Endothelial cell of umbilical vein (primary cell): ENCODE measurements around the gene XRCC4. TPM values are rescaled to one million over a fixed set of nuclear protein-coding genes. Genes with fewer than 3 reads are reported as not detected.

Experiments used
- BruUV-seq: library from RNA; stranded (reverse); fragments of 400-500 nt; replicated peaks from 2 replicates; lab custom pipeline; 2021; lab: Mats Ljungman, UMichigan
- CTCF ChIA-PET: fragments of 300-600, 350-600 bp; sonication (Branson Sonifier 250); formaldehyde crosslinking; loops from one replicate; lab custom pipeline; 2021; ENCODE audit warnings: antibody characterized with exemption, inconsistent platforms; lab: Charles Lee
- POLR2A ChIA-PET: fragments of 300-600, 350-600 bp; sonication (Branson Sonifier 250); formaldehyde crosslinking; loops from one replicate; lab custom pipeline; 2021; ENCODE audit warnings: antibody characterized with exemption, inconsistent platforms; lab: Charles Lee
- DNase-seq: peaks from one replicate; pipeline ENCODE4 v3.0.0-alpha.2; 2011; ENCODE audit warnings: low read depth, low spot score
- FAIRE-seq: peaks from 2 replicates; lab custom pipeline; 2011; peaks lifted over from hg19 to GRCh38; lab: Jason Lieb, UNC
- H2AFZ ChIP-seq: 2 replicates; pipeline ENCODE4 v1.6.0; 2012; ENCODE audit warnings: low read depth, low read length, control low read depth, inconsistent platforms
- H3K27ac ChIP-seq: 2 replicates; pipeline ENCODE4 v1.5.1; 2011; ENCODE audit warnings: low read depth, mild to moderate bottlenecking, control low read depth, low read length, moderate library complexity; ENCODE audit not compliant: insufficient read depth
- H3K27me3 ChIP-seq, 2 experiments: 2 replicates each; pipeline versions ENCODE4 v1.6.0 to v1.6.1; 2011; ENCODE audit warnings: low read length in 2 of 2, mixed read lengths in 1 of 2; ENCODE audit not compliant: control insufficient read depth in 2 of 2, insufficient read depth in 2 of 2
- H3K36me3 ChIP-seq, 2 experiments: 2 replicates in 1 of 2; 3 replicates in 1 of 2; pipeline ENCODE4 v1.5.1; 2011; ENCODE audit warnings: low read length in 2 of 2, mild to moderate bottlenecking in 1 of 2, moderate library complexity in 1 of 2; ENCODE audit not compliant: control insufficient read depth in 2 of 2, insufficient read depth in 2 of 2; ENCODE audit errors: extremely low read depth in 1 of 2
- H3K4me1 ChIP-seq: 3 replicates; pipeline ENCODE4 v1.5.1; 2011; ENCODE audit warnings: mild to moderate bottlenecking, low read length; ENCODE audit not compliant: control insufficient read depth, insufficient read depth; ENCODE audit errors: extremely low read depth
- H3K4me2 ChIP-seq: 2 replicates; pipeline ENCODE4 v1.6.1; 2011; ENCODE audit warnings: low read length, control low read depth, mixed read lengths; ENCODE audit not compliant: insufficient read depth
- H3K4me3 ChIP-seq, 3 experiments: fragments of 200-600 bp in 1 of 3; sonication (generic), shearing (Covaris generic) in 1 of 3; replicated peaks in 1 of 3; 2 replicates each; pipeline ENCODE4 v1.5.1; 2011 to 2016; ENCODE audit warnings: control low read depth in 3 of 3, low read length in 3 of 3, mild to moderate bottlenecking in 2 of 3, inconsistent platforms in 1 of 3, low read depth in 1 of 3, moderate library complexity in 1 of 3; ENCODE audit not compliant: insufficient read depth in 1 of 3
- H3K79me2 ChIP-seq: 2 replicates; pipeline ENCODE4 v1.6.0; 2012; ENCODE audit warnings: low read length, inconsistent platforms; ENCODE audit not compliant: control insufficient read depth, insufficient read depth
- H3K9ac ChIP-seq: replicated peaks from 2 replicates; pipeline ENCODE3; 2011; ENCODE audit warnings: low read length, control low read depth; ENCODE audit not compliant: insufficient read depth; ENCODE audit errors: extremely low read depth
- H3K9me1 ChIP-seq: replicated peaks from 3 replicates; pipeline ENCODE4 v1.6.0; 2011; ENCODE audit warnings: mild to moderate bottlenecking, low read length; ENCODE audit not compliant: control insufficient read depth, insufficient read depth; ENCODE audit errors: extremely low read depth
- H3K9me3 ChIP-seq: replicated peaks from 2 replicates; pipeline ENCODE4 v1.5.1; 2012; ENCODE audit warnings: low read length, inconsistent platforms; ENCODE audit not compliant: control insufficient read depth, insufficient read depth
- H4K20me1 ChIP-seq: replicated peaks from 2 replicates; pipeline ENCODE3; 2011; ENCODE audit warnings: mild to moderate bottlenecking, low read length; ENCODE audit not compliant: control insufficient read depth, insufficient read depth; ENCODE audit errors: extremely low read depth
- EZH2 ChIP-seq: IDR thresholded peaks from 2 replicates; pipeline ENCODE4 v1.6.1; 2012; ENCODE audit warnings: borderline replicate concordance, low read depth, mild to moderate bottlenecking, moderate library complexity, low read length, inconsistent platforms; ENCODE audit not compliant: severe bottlenecking
- FOS ChIP-seq: IDR thresholded peaks from 2 replicates; pipeline ENCODE4 v1.6.1; 2011; ENCODE audit warnings: mild to moderate bottlenecking, low read length, moderate library complexity, borderline replicate concordance; ENCODE audit not compliant: insufficient read depth
- GATA2 ChIP-seq: IDR thresholded peaks from 2 replicates; pipeline ENCODE4 v1.7.0; 2011; ENCODE audit warnings: low read depth, mild to moderate bottlenecking, moderate library complexity, mixed read lengths, low read length; ENCODE audit not compliant: insufficient read length, insufficient read depth
- JUN ChIP-seq: IDR thresholded peaks from 2 replicates; pipeline ENCODE4 v1.6.1; 2011; ENCODE audit warnings: borderline replicate concordance, low read depth; ENCODE audit not compliant: insufficient read length, insufficient read depth
- MAX ChIP-seq: IDR thresholded peaks from 2 replicates; pipeline ENCODE4 v1.6.1; 2011; ENCODE audit not compliant: insufficient read depth, insufficient read length
- MYC ChIP-seq: IDR thresholded peaks from one replicate; pipeline ENCODE4 v1.6.1; 2011; ENCODE audit warnings: mild to moderate bottlenecking, low read depth, low read length
- POLR2A ChIP-seq: IDR thresholded peaks from 2 replicates; pipeline ENCODE4 v1.6.1; 2012; ENCODE audit warnings: low read depth, mild to moderate bottlenecking, control low read depth, low read length
- POLR2AphosphoS5 ChIP-seq: IDR thresholded peaks from 2 replicates; pipeline ENCODE4 v1.6.1; 2012; ENCODE audit warnings: low read depth, mild to moderate bottlenecking, control low read depth, low read length, moderate library complexity; ENCODE audit not compliant: insufficient read depth
- dilution Hi-C: fragments of 300-500 bp; cut with MboI; formaldehyde crosslinking; loops from one replicate; pipeline ENCODE4 v1.15.0; 2019; ENCODE audit warnings: low sequenced_read_pairs; ENCODE audit not compliant: extremely low pct_ligation_motif_present
- intact Hi-C: fragments of 100-400 bp; cut with micrococcal nuclease; formaldehyde crosslinking; loops from one replicate; pipeline ENCODE4 v1.10.0; 2022
- polyA plus RNA-seq, 4 experiments: library from polyadenylated mRNA; depleted of rRNA in 3 of 4; stranded (reverse) in 3 of 4; unstranded in 1 of 4; fragments of >200 nt; gene quantifications; 2 replicates each; pipeline versions ENCODE4 v1.2.1 to v1.2.3, GENCODE V29; 2011 to 2012; ENCODE audit warnings: missing spikeins in 1 of 4
- total RNA-seq: library from RNA; stranded (reverse); gene quantifications from 2 replicates; pipeline ENCODE4 v1.2.3, GENCODE V29; 2021
- TF ChIP-seq, protein P1 (sequence below), 2 donors: IDR thresholded peaks; 1 replicate in 1 of 2; 2 replicates in 1 of 2; pipeline ENCODE4 v1.5.1; 2011; ENCODE audit warnings: low read length in 2 of 2, mild to moderate bottlenecking in 2 of 2, moderate library complexity in 2 of 2, control low read depth in 1 of 2, inconsistent platforms in 1 of 2, low read depth in 1 of 2; ENCODE audit not compliant: insufficient read depth in 1 of 2; ENCODE audit errors: extremely low read depth in 1 of 2

Gene XRCC4
- total and polyA plus RNA-seq, 2 donors (not counting 3 experiments of a cell fraction or from before 2014, with no cell fraction given), result 1.3 to 7.7 TPM

DNA sequence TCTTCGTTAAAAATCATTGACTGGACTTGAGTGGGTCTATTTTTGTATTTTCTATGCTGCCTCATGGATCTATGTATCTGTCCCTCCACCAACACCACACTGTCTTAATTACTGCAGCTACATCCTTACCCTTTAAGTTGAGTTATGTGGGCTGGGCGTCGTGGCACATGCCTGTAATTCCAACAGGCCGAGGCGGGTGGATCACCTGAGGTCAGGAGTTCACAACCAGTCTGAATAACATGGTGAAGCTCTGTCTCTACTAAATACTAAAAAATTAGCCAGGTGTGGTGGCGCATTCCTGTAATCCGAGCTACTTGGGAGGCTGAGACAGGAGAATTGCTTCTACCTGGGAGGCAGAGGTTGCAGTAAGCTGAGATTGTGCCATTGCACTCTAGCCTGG, 48.2 kb downstream of the XRCC4 start:
- Histone ChIP-seq H3K27me3 (no peaks in the 10 kb centered on the region), H3K9me3 (no peaks in the 10 kb centered on the region), H3K4me2 (no peak overlapping the region), H3K36me3 (no peaks in the 10 kb centered on the region), H3K4me3 (no peak overlapping the region), H3K9me1 (no peaks in the 10 kb centered on the region), H4K20me1 (no peaks in the 10 kb centered on the region), H3K27ac (no peak overlapping the region), H3K9ac (no peak overlapping the region), H3K4me1 (no peaks in the 10 kb centered on the region), H3K79me2 (no peaks in the 10 kb centered on the region), H2AFZ (no peak overlapping the region)
- ChIA-PET POLR2A (no interaction called here), CTCF (no interaction called here)
- TF ChIP-seq GATA2 (no peak), JUN (no peak)
- intact Hi-C loops (no loop called here), dilution Hi-C loops (no loop called here)
- DNase-seq, result no peak
- BruUV-seq, result no TSS peak
- no peak for FAIRE-seq

GRCh38 chr5:83126501-83126900, 49.2 kb downstream of the XRCC4 start:
- TF ChIP-seq MYC (no peak), POLR2AphosphoS5 (no peak), POLR2A (no peak), GATA2 (no peak), JUN (no peak), EZH2 (no peak), MAX (no peak), FOS (no peak)
- TF ChIP-seq, protein P1, sequence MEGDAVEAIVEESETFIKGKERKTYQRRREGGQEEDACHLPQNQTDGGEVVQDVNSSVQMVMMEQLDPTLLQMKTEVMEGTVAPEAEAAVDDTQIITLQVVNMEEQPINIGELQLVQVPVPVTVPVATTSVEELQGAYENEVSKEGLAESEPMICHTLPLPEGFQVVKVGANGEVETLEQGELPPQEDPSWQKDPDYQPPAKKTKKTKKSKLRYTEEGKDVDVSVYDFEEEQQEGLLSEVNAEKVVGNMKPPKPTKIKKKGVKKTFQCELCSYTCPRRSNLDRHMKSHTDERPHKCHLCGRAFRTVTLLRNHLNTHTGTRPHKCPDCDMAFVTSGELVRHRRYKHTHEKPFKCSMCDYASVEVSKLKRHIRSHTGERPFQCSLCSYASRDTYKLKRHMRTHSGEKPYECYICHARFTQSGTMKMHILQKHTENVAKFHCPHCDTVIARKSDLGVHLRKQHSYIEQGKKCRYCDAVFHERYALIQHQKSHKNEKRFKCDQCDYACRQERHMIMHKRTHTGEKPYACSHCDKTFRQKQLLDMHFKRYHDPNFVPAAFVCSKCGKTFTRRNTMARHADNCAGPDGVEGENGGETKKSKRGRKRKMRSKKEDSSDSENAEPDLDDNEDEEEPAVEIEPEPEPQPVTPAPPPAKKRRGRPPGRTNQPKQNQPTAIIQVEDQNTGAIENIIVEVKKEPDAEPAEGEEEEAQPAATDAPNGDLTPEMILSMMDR (IDR thresholded peaks at IDR 0.05; ENCODE audit: extremely low read depth in 1 of 2, insufficient read depth in 1 of 2, low read depth in 1 of 2, low read length in 2 of 2), result no peak
- H3K4me3 ChIP-seq, result no peak overlapping the region
- no peaks in the 10 kb centered on the region for H3K9me1 ChIP-seq
- intact Hi-C loops (no loop called here), dilution Hi-C loops (no loop called here)
- H4K20me1 ChIP-seq, result no peaks in the 10 kb centered on the region
- no peak overlapping the region for H3K9ac ChIP-seq
- H3K4me2 ChIP-seq, result no peak overlapping the region
- BruUV-seq, result no TSS peak
- no peaks in the 10 kb centered on the region for H3K9me3 ChIP-seq
- DNase-seq (no peak), FAIRE-seq (no peak)
- no peaks in the 10 kb centered on the region for H3K4me1 ChIP-seq
- no peak overlapping the region for H3K27ac ChIP-seq
- no peak overlapping the region for H2AFZ ChIP-seq
- ChIA-PET CTCF (no interaction called here), POLR2A (no interaction called here)
- H3K36me3 ChIP-seq, result no peaks in the 10 kb centered on the region
- H3K27me3 ChIP-seq, result no peaks in the 10 kb centered on the region
- H3K79me2 ChIP-seq, result no peaks in the 10 kb centered on the region
